ENCODE measurements around the gene MRPL40.

Gene MRPL40

DNA sequence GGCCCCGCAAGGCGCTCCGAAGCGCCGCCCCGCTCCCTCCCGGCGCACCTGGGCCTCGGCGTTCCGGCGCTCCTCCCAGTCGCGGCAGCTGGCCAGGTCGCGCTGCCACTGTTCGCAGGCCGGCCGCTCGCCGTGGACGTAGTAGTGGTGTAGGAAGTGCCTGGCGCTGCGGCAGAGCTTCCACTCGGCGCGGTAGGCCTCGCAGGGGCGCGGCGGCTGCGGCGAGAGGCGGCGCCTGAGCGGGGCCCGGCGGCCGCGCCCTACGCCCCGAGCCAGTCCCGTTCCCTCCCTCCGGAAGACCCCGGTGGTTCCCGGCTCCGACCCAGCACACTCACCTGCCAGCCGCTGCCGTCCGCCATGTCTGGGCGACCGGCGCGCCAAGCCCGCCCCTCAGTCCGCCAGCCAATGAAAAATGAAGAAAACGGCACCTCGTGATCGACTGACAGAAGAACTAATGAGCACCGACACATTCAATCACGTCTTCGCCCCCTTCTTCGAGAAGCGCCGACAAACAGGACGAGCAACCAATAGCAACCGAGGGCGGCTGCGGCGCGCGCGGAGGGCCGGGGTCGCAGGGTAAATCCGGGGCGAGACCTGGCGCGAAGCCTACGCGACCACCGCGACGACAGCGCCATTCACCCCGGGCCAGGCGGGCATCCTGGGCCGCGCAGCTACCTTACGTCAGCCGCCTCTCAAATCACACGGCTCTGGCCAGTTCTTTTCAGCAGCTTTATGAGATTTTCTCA lies 15.2 kb downstream of the MRPL40 start, which contains the start of gene C22orf39:
TSS of gene C22orf39 (minus strand) at position 382 of the 746 bp plus-strand sequence. CDS start at position 359, 23 bp downstream.
- DNase-seq (ENCODE audit: extremely low read depth, low read depth): peak; percentile 74
- H3K4me3 ChIP-seq (replicated peaks; ENCODE audit: low read depth, low read length): peak within 1 kb of the TSS; percentile 72
- TF ChIP-seq, protein P1, sequence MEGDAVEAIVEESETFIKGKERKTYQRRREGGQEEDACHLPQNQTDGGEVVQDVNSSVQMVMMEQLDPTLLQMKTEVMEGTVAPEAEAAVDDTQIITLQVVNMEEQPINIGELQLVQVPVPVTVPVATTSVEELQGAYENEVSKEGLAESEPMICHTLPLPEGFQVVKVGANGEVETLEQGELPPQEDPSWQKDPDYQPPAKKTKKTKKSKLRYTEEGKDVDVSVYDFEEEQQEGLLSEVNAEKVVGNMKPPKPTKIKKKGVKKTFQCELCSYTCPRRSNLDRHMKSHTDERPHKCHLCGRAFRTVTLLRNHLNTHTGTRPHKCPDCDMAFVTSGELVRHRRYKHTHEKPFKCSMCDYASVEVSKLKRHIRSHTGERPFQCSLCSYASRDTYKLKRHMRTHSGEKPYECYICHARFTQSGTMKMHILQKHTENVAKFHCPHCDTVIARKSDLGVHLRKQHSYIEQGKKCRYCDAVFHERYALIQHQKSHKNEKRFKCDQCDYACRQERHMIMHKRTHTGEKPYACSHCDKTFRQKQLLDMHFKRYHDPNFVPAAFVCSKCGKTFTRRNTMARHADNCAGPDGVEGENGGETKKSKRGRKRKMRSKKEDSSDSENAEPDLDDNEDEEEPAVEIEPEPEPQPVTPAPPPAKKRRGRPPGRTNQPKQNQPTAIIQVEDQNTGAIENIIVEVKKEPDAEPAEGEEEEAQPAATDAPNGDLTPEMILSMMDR (IDR thresholded peaks at IDR 0.05; ENCODE audit: low read depth, low read length, missing control alignments): no peak

DNA sequence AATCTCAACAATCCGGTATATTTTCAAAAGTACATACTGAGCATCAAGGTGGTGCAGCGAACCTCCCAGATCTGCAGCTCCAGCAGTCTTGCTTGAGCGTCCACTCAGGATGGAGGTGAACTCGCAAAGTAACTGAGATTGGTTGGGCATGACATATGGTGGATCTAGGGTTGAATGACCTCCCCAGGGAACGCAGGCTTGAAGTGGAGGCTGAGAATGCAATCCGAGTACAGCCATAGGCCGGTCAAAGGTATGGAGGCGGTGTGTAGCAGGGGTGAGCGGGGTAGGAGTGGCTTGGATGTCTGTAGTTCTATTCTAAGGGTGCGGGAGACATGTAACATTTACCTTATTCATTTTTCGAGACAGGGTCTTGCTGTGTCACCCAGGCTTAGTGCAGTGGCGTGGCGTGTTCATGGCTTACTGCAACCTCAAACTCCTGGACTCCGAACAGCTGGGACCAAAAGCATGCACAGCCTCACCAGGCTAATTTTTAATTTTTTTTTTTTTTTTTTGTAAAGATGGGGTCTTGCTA lies 15.8 kb downstream of the MRPL40 start:
- TF ChIP-seq, protein P1 (IDR thresholded peaks at IDR 0.05; ENCODE audit: low read depth, low read length, missing control alignments): no peak
- DNase-seq (ENCODE audit: extremely low read depth, low read depth): no peak
- peak overlapping the region; percentile 72 for H3K4me3 ChIP-seq (replicated peaks; ENCODE audit: low read depth, low read length)

DNA sequence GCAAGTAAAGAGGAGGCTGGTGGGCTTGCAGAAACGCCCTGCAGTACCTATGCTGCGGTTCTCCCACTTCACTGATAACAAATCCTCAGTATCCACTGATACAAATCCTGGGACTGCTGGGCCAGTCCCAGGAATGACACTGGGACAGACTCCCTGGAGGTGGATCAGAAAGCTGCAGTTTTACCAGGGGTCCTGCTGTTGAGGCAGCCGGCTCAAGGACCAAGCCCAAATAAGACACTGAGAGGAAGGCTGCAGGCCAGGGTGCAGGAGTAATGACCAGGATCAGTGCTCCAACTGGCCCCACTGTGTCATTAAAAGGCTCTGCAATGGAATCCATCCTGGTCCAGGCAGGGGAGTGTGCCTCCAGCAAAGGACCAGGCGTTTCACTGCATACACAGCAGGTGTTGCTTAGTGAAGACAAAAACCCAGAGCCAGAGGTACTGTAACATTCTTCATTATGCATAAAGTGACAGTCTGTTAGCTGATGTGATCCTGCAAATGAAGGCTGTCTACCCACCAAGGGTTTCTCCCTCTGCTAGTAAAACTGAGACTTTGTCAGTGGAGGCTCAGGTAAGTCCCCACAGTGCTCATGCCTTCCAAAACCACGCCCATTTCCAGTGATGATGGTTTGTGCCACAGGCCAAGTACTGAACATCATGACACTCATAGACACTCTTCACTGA lies 16.5 kb downstream of the MRPL40 start:
- peak overlapping the region; percentile 72 for H3K4me3 ChIP-seq (replicated peaks; ENCODE audit: low read depth, low read length)
- no peak for DNase-seq (ENCODE audit: extremely low read depth, low read depth)
- TF ChIP-seq, protein P1 (IDR thresholded peaks at IDR 0.05; ENCODE audit: low read depth, low read length, missing control alignments): no peak

DNA sequence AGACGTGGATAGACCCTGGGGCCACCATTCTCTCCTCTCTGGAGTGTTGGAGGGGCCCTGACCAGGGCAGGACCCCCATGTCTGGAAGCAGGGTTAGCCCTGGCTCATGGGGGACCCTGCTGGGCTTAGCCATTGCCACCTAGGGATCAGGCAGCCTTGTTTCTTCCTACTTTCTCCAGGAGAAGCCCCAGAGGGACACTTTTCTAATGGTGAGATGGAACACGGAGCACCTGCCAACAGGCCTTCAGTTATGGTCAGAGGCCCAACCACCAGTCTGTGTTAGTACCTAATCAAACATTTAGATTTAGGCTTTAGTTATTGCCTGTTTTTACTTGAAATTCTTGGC lies 17.1 kb downstream of the MRPL40 start:
- TF ChIP-seq, protein P1 (IDR thresholded peaks at IDR 0.05; ENCODE audit: low read depth, low read length, missing control alignments): no peak
- DNase-seq (ENCODE audit: extremely low read depth, low read depth): no peak
- no peak overlapping the region for H3K4me3 ChIP-seq (replicated peaks; ENCODE audit: low read depth, low read length)

DNA sequence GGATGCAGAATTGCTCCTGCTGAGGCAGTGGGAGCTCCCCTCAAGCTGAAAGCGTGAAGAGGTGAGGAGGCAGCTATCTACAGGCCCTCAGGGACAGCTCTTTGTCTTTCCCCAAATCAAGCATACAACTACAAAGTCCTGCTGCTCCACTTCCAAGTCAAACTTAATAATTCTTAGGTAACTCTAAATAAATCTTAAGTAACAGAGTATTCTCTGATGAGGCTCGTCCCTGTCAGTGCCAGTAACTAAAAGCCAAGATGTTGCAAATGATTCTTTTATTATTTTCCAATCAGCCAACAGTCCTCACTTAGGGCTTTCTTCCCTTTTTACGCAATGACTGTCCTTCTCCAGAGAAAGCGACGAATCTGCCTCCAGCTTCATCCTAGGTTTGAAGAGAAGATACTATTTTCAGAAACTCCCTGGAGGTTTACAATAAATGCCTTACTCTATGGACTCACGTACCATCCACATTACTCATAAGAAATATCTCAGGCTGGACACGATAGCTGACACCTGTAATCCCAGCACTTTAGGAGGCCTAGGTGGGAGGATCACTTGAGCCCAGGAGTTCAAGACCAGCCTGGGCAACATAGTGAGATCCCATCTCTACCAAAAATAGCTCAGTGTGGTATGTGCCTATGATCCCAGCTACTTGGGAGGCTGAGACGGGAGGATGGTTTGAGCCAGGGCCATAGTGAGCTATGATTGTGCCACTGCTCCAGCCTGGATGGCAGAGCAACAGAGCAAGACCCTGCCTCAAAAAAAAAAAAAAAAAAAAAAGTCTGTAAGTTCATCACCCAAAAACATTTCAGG lies 18.2 kb downstream of the MRPL40 start:
- H3K4me3 ChIP-seq (replicated peaks; ENCODE audit: low read depth, low read length): no peak overlapping the region
- TF ChIP-seq, protein P1 (IDR thresholded peaks at IDR 0.05; ENCODE audit: low read depth, low read length, missing control alignments): no peak
- DNase-seq (ENCODE audit: extremely low read depth, low read depth): no peak

DNA sequence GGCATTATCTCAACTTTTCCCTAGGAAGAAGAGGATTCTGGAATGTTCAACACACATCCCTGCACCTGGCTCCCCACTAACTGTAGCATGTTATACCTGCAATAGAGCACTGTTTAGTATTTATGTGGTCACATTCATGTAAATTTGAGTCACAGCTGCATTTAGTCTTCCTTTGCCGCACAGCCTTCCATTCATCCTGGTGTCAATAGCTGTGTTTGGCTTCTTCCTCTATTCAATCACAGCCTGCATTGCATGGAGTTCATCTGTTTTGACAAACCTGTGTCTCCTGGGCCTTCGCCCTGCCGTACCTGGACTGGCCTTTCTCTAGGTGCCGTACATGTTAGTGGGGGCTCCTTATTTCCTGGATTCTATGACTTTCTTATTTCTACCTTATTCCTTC lies 19.2 kb downstream of the MRPL40 start:
- TF ChIP-seq, protein P1 (IDR thresholded peaks at IDR 0.05; ENCODE audit: low read depth, low read length, missing control alignments): no peak
- H3K4me3 ChIP-seq (replicated peaks; ENCODE audit: low read depth, low read length): no peak overlapping the region
- no peak for DNase-seq (ENCODE audit: extremely low read depth, low read depth)

Measured in HFF-Myc (cell line).